Measurements from ENCODE around the gene MB. TPM values are rescaled to one million over a fixed set of nuclear protein-coding genes. Genes with fewer than 3 reads are reported as not detected.

MB gene
- total RNA-seq, 1 experiment from 2014 or later, result 17.3 TPM

DNA sequence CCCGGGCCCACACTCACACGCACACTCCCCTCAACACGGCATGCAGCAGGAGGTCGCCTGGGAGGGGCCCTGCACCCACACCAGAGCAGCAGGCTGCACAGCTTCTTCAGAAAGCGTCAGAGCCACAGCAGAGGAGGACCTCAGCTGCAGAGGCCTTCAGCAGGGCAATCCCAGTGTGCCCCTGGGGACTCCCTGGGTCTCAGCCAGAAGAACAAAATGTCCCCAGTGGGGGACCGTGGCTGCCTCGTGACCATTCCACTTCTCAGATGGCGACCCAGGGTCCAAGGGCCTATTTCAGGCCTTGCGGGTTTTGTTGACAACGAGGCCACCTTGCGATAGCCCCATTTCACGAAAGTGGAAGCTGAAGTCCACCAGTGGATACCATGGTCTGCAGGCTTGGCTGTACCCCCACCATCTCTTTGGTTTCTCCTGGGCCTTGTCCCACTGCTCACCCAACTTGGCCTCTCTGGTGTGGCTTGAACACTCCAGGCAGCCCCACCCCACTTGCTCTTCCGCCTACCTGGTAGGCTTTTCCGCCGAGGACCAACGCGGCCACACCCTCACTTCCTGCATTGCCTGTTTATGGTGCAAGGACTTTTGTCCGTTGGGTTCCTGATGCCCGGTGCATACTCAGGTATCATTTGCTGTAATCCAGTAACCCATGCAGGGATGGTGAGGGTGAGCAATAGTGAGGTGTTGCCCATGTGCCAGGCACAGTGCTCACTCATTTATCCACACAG lies 38.1 kb downstream of the MB start:
- H3K36me3 ChIP-seq (ENCODE audit: control insufficient read depth, insufficient read depth, low read length), result no peaks in the 10 kb centered on the region
- CTCF ChIA-PET, result no interaction called here
- intact Hi-C loops (cut with micrococcal nuclease; ENCODE audit: unreplicated experiment), result no loop called here
- in situ Hi-C loops (cut with HindIII; ENCODE audit: low pct_unique_long_range_greater_than_20kb, low sequenced_read_pairs), result no loop called here
- H3K4me3 ChIP-seq (ENCODE audit: low read depth in 2 of 2, low read length in 2 of 2), result no peak overlapping the region
- peak overlapping the region; percentile 34; the same call in 1 of the 2 replicates for H3K27ac ChIP-seq (ENCODE audit: low read length)
- TF ChIP-seq, protein P1, sequence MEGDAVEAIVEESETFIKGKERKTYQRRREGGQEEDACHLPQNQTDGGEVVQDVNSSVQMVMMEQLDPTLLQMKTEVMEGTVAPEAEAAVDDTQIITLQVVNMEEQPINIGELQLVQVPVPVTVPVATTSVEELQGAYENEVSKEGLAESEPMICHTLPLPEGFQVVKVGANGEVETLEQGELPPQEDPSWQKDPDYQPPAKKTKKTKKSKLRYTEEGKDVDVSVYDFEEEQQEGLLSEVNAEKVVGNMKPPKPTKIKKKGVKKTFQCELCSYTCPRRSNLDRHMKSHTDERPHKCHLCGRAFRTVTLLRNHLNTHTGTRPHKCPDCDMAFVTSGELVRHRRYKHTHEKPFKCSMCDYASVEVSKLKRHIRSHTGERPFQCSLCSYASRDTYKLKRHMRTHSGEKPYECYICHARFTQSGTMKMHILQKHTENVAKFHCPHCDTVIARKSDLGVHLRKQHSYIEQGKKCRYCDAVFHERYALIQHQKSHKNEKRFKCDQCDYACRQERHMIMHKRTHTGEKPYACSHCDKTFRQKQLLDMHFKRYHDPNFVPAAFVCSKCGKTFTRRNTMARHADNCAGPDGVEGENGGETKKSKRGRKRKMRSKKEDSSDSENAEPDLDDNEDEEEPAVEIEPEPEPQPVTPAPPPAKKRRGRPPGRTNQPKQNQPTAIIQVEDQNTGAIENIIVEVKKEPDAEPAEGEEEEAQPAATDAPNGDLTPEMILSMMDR (IDR thresholded peaks at IDR 0.05), result no peak
- TF ChIP-seq SIN3A (IDR thresholded peaks at IDR 0.05; ENCODE audit: borderline replicate concordance, insufficient read depth, low read depth, low read length), result no peak
- no peak for TF ChIP-seq TCF7L2 (IDR thresholded peaks at IDR 0.05; ENCODE audit: low read depth, low read length)
- no peak for TF ChIP-seq POLR2AphosphoS5 (IDR thresholded peaks at IDR 0.05; ENCODE audit: low read depth, low read length)
- TF ChIP-seq, protein P2, sequence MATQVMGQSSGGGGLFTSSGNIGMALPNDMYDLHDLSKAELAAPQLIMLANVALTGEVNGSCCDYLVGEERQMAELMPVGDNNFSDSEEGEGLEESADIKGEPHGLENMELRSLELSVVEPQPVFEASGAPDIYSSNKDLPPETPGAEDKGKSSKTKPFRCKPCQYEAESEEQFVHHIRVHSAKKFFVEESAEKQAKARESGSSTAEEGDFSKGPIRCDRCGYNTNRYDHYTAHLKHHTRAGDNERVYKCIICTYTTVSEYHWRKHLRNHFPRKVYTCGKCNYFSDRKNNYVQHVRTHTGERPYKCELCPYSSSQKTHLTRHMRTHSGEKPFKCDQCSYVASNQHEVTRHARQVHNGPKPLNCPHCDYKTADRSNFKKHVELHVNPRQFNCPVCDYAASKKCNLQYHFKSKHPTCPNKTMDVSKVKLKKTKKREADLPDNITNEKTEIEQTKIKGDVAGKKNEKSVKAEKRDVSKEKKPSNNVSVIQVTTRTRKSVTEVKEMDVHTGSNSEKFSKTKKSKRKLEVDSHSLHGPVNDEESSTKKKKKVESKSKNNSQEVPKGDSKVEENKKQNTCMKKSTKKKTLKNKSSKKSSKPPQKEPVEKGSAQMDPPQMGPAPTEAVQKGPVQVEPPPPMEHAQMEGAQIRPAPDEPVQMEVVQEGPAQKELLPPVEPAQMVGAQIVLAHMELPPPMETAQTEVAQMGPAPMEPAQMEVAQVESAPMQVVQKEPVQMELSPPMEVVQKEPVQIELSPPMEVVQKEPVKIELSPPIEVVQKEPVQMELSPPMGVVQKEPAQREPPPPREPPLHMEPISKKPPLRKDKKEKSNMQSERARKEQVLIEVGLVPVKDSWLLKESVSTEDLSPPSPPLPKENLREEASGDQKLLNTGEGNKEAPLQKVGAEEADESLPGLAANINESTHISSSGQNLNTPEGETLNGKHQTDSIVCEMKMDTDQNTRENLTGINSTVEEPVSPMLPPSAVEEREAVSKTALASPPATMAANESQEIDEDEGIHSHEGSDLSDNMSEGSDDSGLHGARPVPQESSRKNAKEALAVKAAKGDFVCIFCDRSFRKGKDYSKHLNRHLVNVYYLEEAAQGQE (IDR thresholded peaks at IDR 0.05; ENCODE audit: insufficient read depth in 1 of 2, low read depth in 2 of 2, low read length in 1 of 2), result no peak
- POLR2A ChIA-PET, result no interaction called here
- DNase-seq (ENCODE audit: low read depth, low spot score) (no peak), ATAC-seq (no peak)
- peaks cover 19% of the 10 kb centered on the region for H3K4me1 ChIP-seq (ENCODE audit: control insufficient read depth, insufficient read depth, low read length)
- H3K9me3 ChIP-seq (ENCODE audit: control insufficient read depth, insufficient read depth, low read depth, low read length), result no peaks in the 10 kb centered on the region
- no TSS peak for BruUV-seq (replicated peaks)
- H3K27me3 ChIP-seq (ENCODE audit: control insufficient read depth, insufficient read depth, low read length), result no peaks in the 10 kb centered on the region

DNA sequence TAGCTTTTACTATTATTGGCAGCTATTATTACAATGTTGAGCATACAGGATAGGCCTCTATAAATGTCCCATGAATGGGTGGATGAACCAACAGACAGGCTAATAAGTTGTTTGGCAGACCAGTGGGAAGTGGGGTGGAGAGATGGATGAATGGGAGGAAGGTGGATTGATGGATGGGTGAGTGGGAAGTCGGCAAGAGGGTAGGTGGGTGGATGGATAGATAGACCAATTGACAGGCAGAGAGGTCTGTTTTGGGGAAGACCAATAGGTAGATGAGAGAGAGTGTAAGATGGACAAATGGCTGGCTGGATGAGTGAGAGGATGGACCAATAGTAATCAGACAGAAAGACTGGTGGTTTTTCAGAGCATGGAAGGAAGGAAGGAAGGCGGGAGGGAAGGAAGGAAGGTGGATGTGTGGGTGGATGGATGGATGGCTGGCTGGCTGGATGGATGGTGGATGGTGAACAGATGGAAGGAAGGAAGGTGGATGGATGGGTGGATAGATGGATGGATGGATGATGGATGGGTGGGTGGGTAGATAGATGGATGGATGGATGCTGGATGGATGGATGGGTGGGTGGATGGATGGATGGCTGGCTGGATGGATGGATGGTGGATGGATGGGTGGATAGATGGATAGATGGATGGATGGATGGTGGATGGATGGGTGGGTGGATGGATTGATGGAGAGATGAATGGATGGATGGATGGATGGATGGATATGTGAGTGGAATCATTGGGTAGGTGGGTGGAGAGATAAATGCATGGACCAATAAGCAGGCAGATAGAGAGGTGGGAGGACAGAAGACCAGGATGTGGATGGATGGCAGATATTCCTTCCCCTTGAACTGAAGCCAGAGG lies 39.1 kb downstream of the MB start:
- Histone ChIP-seq H3K4me1 (ENCODE audit: control insufficient read depth, insufficient read depth, low read length) (peaks cover 11% of the 10 kb centered on the region), H3K36me3 (ENCODE audit: control insufficient read depth, insufficient read depth, low read length) (no peaks in the 10 kb centered on the region), H3K9me3 (ENCODE audit: control insufficient read depth, insufficient read depth, low read depth, low read length) (no peaks in the 10 kb centered on the region), H3K4me3 (ENCODE audit: low read depth in 2 of 2, low read length in 2 of 2) (no peak overlapping the region), H3K27ac (ENCODE audit: low read length) (no peak overlapping the region), H3K27me3 (ENCODE audit: control insufficient read depth, insufficient read depth, low read length) (no peaks in the 10 kb centered on the region)
- ChIA-PET CTCF (interaction anchor here (0.6 kb wide), 1 partner anchor 341 kb away, joined by 7 read pairs; no protein-coding TSS in a partner anchor), POLR2A (no interaction called here)
- in situ Hi-C loops (cut with HindIII; ENCODE audit: low pct_unique_long_range_greater_than_20kb, low sequenced_read_pairs), result no loop called here
- no peak for ATAC-seq
- TF ChIP-seq, protein P2 (IDR thresholded peaks at IDR 0.05; ENCODE audit: insufficient read depth in 1 of 2, low read depth in 2 of 2, low read length in 1 of 2), result no peak
- no peak for TF ChIP-seq TCF7L2 (IDR thresholded peaks at IDR 0.05; ENCODE audit: low read depth, low read length)
- no peak for TF ChIP-seq SIN3A (IDR thresholded peaks at IDR 0.05; ENCODE audit: borderline replicate concordance, insufficient read depth, low read depth, low read length)
- TF ChIP-seq POLR2AphosphoS5 (IDR thresholded peaks at IDR 0.05; ENCODE audit: low read depth, low read length), result no peak
- TF ChIP-seq, protein P1 (IDR thresholded peaks at IDR 0.05), result no peak
- DNase-seq (ENCODE audit: low read depth, low spot score), result no peak
- intact Hi-C loops (cut with micrococcal nuclease; ENCODE audit: unreplicated experiment), result no loop called here
- BruUV-seq (replicated peaks), result no TSS peak
